Retinal pigment epithelial cell (primary cell): ENCODE measurements around the gene ZNF304.

Experiments
- DNase-seq: peaks from one replicate; pipeline ENCODE4 v3.0.0-alpha.2; 2010; ENCODE audit warnings: low read depth
- H3K4me3 ChIP-seq: 2 replicates; pipeline ENCODE4 v1.5.1; 2011; ENCODE audit warnings: mild to moderate bottlenecking, low read length, control low read depth, moderate library complexity
- TF ChIP-seq, protein P1 (sequence below): conservative IDR thresholded peaks from 2 replicates; pipeline ENCODE4 v1.5.1; 2011; ENCODE audit warnings: low read depth, low read length, control low read depth, inconsistent platforms

The ZNF304 gene

DNA sequence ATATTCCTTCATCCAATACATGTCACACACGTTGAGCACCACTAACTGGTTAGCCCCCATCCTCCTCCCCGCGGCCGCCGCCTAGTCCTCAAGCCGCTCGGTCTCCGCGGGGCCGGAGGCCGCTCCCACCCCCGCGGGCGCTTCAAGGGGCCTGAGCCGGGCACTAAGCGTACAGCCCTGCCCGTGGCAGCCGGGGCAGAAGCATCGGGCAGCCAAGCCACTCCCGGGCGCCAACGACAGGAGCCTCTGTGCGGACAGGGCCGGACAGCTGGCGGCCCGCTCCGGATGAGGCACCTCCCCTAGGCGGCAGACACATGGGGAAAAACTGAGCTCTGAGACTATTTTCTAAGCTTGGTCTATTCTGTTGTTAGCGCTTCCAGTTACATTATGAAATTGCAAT lies 33.6 kb upstream of the ZNF304 start:
- no peak overlapping the region for H3K4me3 ChIP-seq
- TF ChIP-seq, protein P1, sequence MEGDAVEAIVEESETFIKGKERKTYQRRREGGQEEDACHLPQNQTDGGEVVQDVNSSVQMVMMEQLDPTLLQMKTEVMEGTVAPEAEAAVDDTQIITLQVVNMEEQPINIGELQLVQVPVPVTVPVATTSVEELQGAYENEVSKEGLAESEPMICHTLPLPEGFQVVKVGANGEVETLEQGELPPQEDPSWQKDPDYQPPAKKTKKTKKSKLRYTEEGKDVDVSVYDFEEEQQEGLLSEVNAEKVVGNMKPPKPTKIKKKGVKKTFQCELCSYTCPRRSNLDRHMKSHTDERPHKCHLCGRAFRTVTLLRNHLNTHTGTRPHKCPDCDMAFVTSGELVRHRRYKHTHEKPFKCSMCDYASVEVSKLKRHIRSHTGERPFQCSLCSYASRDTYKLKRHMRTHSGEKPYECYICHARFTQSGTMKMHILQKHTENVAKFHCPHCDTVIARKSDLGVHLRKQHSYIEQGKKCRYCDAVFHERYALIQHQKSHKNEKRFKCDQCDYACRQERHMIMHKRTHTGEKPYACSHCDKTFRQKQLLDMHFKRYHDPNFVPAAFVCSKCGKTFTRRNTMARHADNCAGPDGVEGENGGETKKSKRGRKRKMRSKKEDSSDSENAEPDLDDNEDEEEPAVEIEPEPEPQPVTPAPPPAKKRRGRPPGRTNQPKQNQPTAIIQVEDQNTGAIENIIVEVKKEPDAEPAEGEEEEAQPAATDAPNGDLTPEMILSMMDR: no peak
- DNase-seq: no peak

DNA sequence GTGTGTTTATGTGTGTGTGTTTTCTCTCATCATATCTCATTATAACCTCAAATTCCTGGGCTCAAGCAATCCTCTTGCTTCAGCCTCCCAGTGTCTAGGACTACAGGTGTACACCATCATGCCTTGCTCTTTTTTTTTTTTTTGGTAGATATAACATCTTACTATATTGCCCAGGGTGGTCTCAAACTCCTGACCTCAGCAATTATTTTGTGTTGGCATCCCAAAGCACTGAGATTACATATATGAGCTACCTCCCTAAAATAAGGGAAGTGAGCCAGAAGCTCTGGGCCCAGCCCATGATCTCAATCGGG lies 31.2 kb upstream of the ZNF304 start:
- peak overlapping the region; percentile 84 for H3K4me3 ChIP-seq
- no peak for DNase-seq
- TF ChIP-seq, protein P1: no peak

GRCh38 chr19:57320180-57321084 lies 30.6 kb upstream of the ZNF304 start, which contains the start of gene ZNF543:
TSS of gene ZNF543 (plus strand) at chr19:57320472. CDS start at chr19:57320854, 382 bp downstream.
- H3K4me3 ChIP-seq: peak within 1 kb of the TSS; percentile 84
- DNase-seq: peak; percentile 82
- TF ChIP-seq, protein P1: no peak

DNA sequence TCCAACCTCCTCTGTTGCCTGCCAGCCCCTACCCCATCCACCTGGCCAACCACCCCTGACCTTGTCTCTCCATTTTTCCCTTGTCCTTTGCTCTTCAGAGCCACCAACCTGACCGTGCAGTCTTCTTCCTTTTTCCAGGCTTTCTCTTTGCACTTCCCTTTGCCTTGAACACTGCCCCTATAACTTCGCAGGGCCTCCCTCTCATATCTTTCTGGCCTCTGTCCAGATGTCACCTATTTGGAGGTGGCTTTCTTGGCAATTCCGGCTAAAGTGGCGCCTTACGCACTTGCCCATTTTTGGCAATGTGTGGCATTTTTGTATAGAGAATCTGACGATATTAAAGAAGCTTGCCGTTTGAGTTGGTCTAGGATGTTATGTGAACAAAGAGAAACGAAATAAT lies 30.0 kb upstream of the ZNF304 start:
- DNase-seq: no peak
- TF ChIP-seq, protein P1: no peak
- H3K4me3 ChIP-seq: peak overlapping the region; percentile 84

- no peak for DNase-seq
- TF ChIP-seq, protein P1: no peak
- peak overlapping the region; percentile 84 for H3K4me3 ChIP-seq
Observed at GRCh38 chr19:57321751-57322150, 29.3 kb upstream of the ZNF304 start.

DNA sequence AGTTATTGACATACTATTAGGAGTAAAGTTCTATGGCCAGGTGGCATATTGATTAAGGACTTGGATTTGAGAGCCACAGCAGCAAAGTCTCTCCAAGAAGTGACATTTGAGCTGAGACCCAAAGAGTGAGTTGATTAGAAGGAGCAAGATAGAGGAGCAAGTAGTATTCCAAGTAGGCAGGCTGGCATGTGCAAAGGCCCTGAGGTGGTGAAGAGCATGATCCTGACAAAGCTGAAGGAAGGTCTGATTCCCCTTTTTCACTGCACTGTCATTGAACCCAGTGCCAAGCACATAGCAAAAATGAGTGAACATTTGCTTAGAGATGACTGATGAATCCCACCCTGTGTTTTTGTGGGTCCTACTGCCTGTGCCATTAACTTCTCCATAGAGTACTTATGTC lies 26.1 kb upstream of the ZNF304 start:
- no peak for DNase-seq
- no peak overlapping the region for H3K4me3 ChIP-seq
- TF ChIP-seq, protein P1: no peak

GRCh38 chr19:57327993-57328392 lies 23.1 kb upstream of the ZNF304 start:
- TF ChIP-seq, protein P1: no peak
- no peak for DNase-seq
- no peak overlapping the region for H3K4me3 ChIP-seq
